K562 (cell line): ENCODE data around the gene PSME1. TPM values are rescaled to one million over a fixed set of nuclear protein-coding genes. Genes with fewer than 3 reads are reported as not detected.
A peak's percentile ranks its signal among the peaks of the same experiment; 100 is the strongest.

ENCODE experiments used
- ATAC-seq: fragments of 200-7000 bp; cut with Tn5 transposase; 3 replicates; pipeline ENCODE4 v1.9.1; 2020; ENCODE audit warnings: moderate library complexity
- BruUV-seq: library from RNA; stranded (reverse); fragments of 400-500 nt; replicated peaks from 2 replicates; lab custom pipeline; 2021; lab: Mats Ljungman, UMichigan
- CTCF ChIA-PET: fragments of 300-600 bp; formaldehyde crosslinking; extraction: SDS; loops from one replicate; lab custom pipeline; 2021; ENCODE audit warnings: low intra/inter-chr PET ratio; lab: Yijun Ruan, JAX
- POLR2A ChIA-PET: fragments of 300-600, 350-650 bp; sonication (Branson Sonifier 250); formaldehyde crosslinking; extraction: SDS; loops from one replicate; lab custom pipeline; 2021; ENCODE audit warnings: antibody characterized with exemption, inconsistent platforms; lab: Yijun Ruan, JAX
- DNase-seq, 4 experiments: peaks; one replicate each; pipeline versions ENCODE4 v3.0.0 to v3.0.0-alpha.2; 2011 to 2018; ENCODE audit warnings: low spot score in 3 of 4, mixed read lengths in 3 of 4; ENCODE audit errors: extremely low read depth in 1 of 4
- FAIRE-seq: peaks from 2 replicates; lab custom pipeline; 2011; peaks lifted over from hg19 to GRCh38; lab: Jason Lieb, UNC
- H2AFZ ChIP-seq: 2 replicates; pipeline ENCODE4 v1.6.0; 2011; ENCODE audit warnings: low read depth, low read length, control low read depth, inconsistent platforms
- H3K27ac ChIP-seq: fragments of 200-600 bp; 3 replicates; pipeline ENCODE4 v1.8.0; 2011; ENCODE audit warnings: low read depth, mild to moderate bottlenecking, control low read depth, inconsistent platforms, low read length, moderate library complexity, mixed read lengths; ENCODE audit errors: extremely low read depth
- H3K27me3 ChIP-seq, 2 experiments: fragments of 300-600 bp in 1 of 2; 2 replicates in 1 of 2; 3 replicates in 1 of 2; pipeline versions ENCODE4 v1.6.0 to v1.8.0; 2011; ENCODE audit warnings: inconsistent platforms in 2 of 2, low read length in 2 of 2, mild to moderate bottlenecking in 1 of 2, mixed read lengths in 1 of 2, moderate library complexity in 1 of 2; ENCODE audit not compliant: control insufficient read depth in 2 of 2, insufficient read depth in 2 of 2
- H3K36me3 ChIP-seq: fragments of 300-600 bp; 3 replicates; pipeline ENCODE4 v1.8.0; 2011; ENCODE audit warnings: mild to moderate bottlenecking, low read length, inconsistent platforms; ENCODE audit not compliant: control insufficient read depth, insufficient read depth
- H3K4me1 ChIP-seq, 2 experiments: fragments of 200-600 bp in 1 of 2; replicated peaks in 1 of 2; 2 replicates in 1 of 2; 3 replicates in 1 of 2; pipeline versions ENCODE4 v1.5.1 to v1.8.0; 2011; ENCODE audit warnings: inconsistent platforms in 2 of 2, low read length in 2 of 2, mild to moderate bottlenecking in 1 of 2, mixed read lengths in 1 of 2, moderate library complexity in 1 of 2; ENCODE audit not compliant: control insufficient read depth in 2 of 2, insufficient read depth in 2 of 2
- H3K4me2 ChIP-seq: 2 replicates; pipeline ENCODE4 v1.6.1; 2011; ENCODE audit warnings: low read length, control low read depth, inconsistent platforms, mixed read lengths; ENCODE audit not compliant: insufficient read depth
- H3K4me3 ChIP-seq: fragments of 200-600 bp; sonication (generic), shearing (Covaris generic); 2 replicates; pipeline ENCODE4 v1.5.1; 2016; ENCODE audit warnings: control low read depth, inconsistent platforms
- H3K79me2 ChIP-seq: fragments of 200-600 bp; 3 replicates; pipeline ENCODE4 v1.8.0; 2011; ENCODE audit warnings: low read length, inconsistent platforms; ENCODE audit not compliant: control insufficient read depth, insufficient read depth
- H3K9ac ChIP-seq, 2 experiments: 2 replicates each; pipeline versions ENCODE4 v1.6.0 to v1.6.1; 2011; ENCODE audit warnings: low read depth in 2 of 2, low read length in 2 of 2, control low read depth in 1 of 2, inconsistent platforms in 1 of 2, mild to moderate bottlenecking in 1 of 2, mixed read lengths in 1 of 2; ENCODE audit not compliant: insufficient read depth in 1 of 2
- H3K9me1 ChIP-seq: one replicate; pipeline ENCODE4 v1.6.0; 2011; ENCODE audit warnings: inconsistent platforms, mild to moderate bottlenecking, low read length, moderate library complexity; ENCODE audit not compliant: control insufficient read depth, insufficient read depth
- H3K9me3 ChIP-seq: replicated peaks from 2 replicates; pipeline ENCODE4 v1.5.1; 2011; ENCODE audit warnings: low read depth, low read length, inconsistent platforms; ENCODE audit not compliant: control insufficient read depth, insufficient read depth
- H4K20me1 ChIP-seq: replicated peaks from 2 replicates; pipeline ENCODE4 v1.6.1; 2011; ENCODE audit warnings: low read length, inconsistent platforms, mixed read lengths; ENCODE audit not compliant: control insufficient read depth, insufficient read depth
- ETV1 ChIP-seq: fragments of 450-650 bp; conservative IDR thresholded peaks from 2 replicates; pipeline ENCODE4 v1.6.1; 2016; ENCODE audit warnings: missing genetic modification characterization, control low read depth, low read depth, missing compliant biosample characterization
- HDAC1 ChIP-seq, 2 experiments: fragments of 450-650 bp; IDR thresholded peaks; 2 replicates each; pipeline ENCODE4 v1.6.1; 2016 to 2017; ENCODE audit warnings: inconsistent platforms in 1 of 2, mild to moderate bottlenecking in 1 of 2, moderate library complexity in 1 of 2
- JUND ChIP-seq, 2 experiments: IDR thresholded peaks; 2 replicates in 1 of 2; 3 replicates in 1 of 2; pipeline ENCODE4 v1.6.1; 2011; ENCODE audit warnings: borderline replicate concordance in 2 of 2, low read depth in 2 of 2, low read length in 2 of 2, improper control_type of control experiment in 1 of 2, missing biosample characterization in 1 of 2, missing genetic modification characterization in 1 of 2, missing genetic modification reagents in 1 of 2
- KDM2B ChIP-seq: fragments of 250-450 bp; sonication (Bioruptor Pico); IDR thresholded peaks from 2 replicates; pipeline ENCODE4 v1.8.0; 2021; ENCODE audit warnings: mild to moderate bottlenecking, moderate library complexity
- MXI1 ChIP-seq: IDR thresholded peaks from 2 replicates; pipeline ENCODE4 v1.6.1; 2011; ENCODE audit warnings: low read depth, mild to moderate bottlenecking, improper control_type of control experiment, low read length
- NR1H2 ChIP-seq: sonication (generic); formaldehyde crosslinking; IDR thresholded peaks from 2 replicates; pipeline ENCODE4 v1.4.0; 2020; ENCODE audit warnings: mild to moderate bottlenecking, missing genetic modification reagents
- NR4A1 ChIP-seq, 2 experiments: fragments of 250-450 bp in 1 of 2; fragments of 450-650 bp in 1 of 2; sonication (Bioruptor Pico) in 1 of 2; IDR thresholded peaks; 2 replicates each; pipeline versions ENCODE4 v1.4.0 to v1.6.1; 2016 to 2020; ENCODE audit warnings: mild to moderate bottlenecking in 2 of 2, missing compliant biosample characterization in 1 of 2, missing genetic modification characterization in 1 of 2, moderate library complexity in 1 of 2
- ZNF133 ChIP-seq: fragments of 250-450 bp; sonication (Bioruptor Pico); IDR thresholded peaks from 2 replicates; pipeline ENCODE4 v1.4.0; 2020; ENCODE audit warnings: mild to moderate bottlenecking
- ZNF140 ChIP-seq: fragments of 250-450 bp; sonication (Bioruptor Pico); IDR thresholded peaks from 2 replicates; pipeline ENCODE4 v1.8.0; 2021; ENCODE audit warnings: moderate library complexity, mild to moderate bottlenecking, inconsistent platforms
- ZNF407 ChIP-seq: fragments of 450-650 bp; IDR thresholded peaks from 2 replicates; pipeline ENCODE4 v1.6.1; 2016; ENCODE audit warnings: low read depth
- ZNF436 ChIP-seq: fragments of 250-450, 450-650 bp; sonication (Bioruptor Pico); formaldehyde crosslinking; IDR thresholded peaks from 2 replicates; pipeline ENCODE4 v1.7.0; 2020; ENCODE audit warnings: mild to moderate bottlenecking
- WGBS: fragments of 100-300 bp; shearing (Covaris generic); methylation state at CpG from one replicate; pipeline ENCODE4 v1.1.6; 2016; ENCODE audit warnings: low coverage, mixed read lengths; ENCODE audit not compliant: insufficient coverage; ENCODE audit errors: missing lambda C conversion rate; 5-methylcytosine and 5-hydroxymethylcytosine counted together
- in situ Hi-C: fragments of 300-500 bp; cut with MboI; formaldehyde crosslinking; loops from 4 replicates; pipeline ENCODE4 v1.15.0; 2018; ENCODE audit warnings: inconsistent platforms, mixed read lengths
- intact Hi-C: fragments of 100-400 bp; cut with micrococcal nuclease; formaldehyde crosslinking; loops from 2 replicates; pipeline ENCODE4 v1.14.2; 2022
- polyA plus RNA-seq, 8 experiments: library from polyadenylated mRNA; depleted of rRNA in 4 of 8; stranded (reverse) in 5 of 8; unstranded in 3 of 8; fragments of >200 nt; fragmentation: Nextera tagmentation in 2 of 8; fragmentation: Illumina TruSeq in 1 of 8; extraction: Ambion mirVana in 2 of 8; extraction: Trizol in 1 of 8; gene quantifications; 2 replicates each; pipeline versions ENCODE4 v1.2.1 to v1.2.3, GENCODE V29; 2011 to 2014; ENCODE audit warnings: inconsistent platforms in 1 of 8, missing spikeins in 1 of 8
- total RNA-seq, 7 experiments: library from RNA; depleted of rRNA in 6 of 7; stranded (reverse); fragments of >200 nt in 6 of 7; fragmentation: Illumina TruSeq in 2 of 7; extraction: Trizol in 2 of 7; gene quantifications; 2 replicates each; pipeline versions ENCODE4 v1.2.1 to v1.2.3, GENCODE V29; 2011 to 2021; ENCODE audit warnings: low replicate concordance in 1 of 7

The PSME1 gene
- total and polyA plus RNA-seq, 9 of the 15 experiments (the other 6 are each of a cell fraction or from before 2014, with no cell fraction given), result 20.3 to 180 (median 67.5) TPM

- TF ChIP-seq KDM2B (CRISPR knock-in tag), result no peak
Observed at GRCh38 chr14:24092110-24092504, 43.9 kb upstream of the PSME1 start (continued).

GRCh38 chr14:24092505-24093206 is 43.3 kb upstream of the PSME1 start:
- intact Hi-C loops (loop anchor here (10.0 kb wide), 2 partner anchors 52 to 78 kb away; partner anchors contain the start of genes EMC9, PSME2 and RNF31), in situ Hi-C loops (loop anchor here (5.0 kb wide), 1 partner anchor 35 kb away; no protein-coding TSS in a partner anchor)
- WGBS, result 91% methylated on average over 4 of the region's 4 CpGs
- Histone ChIP-seq H3K36me3 (peaks cover 11% of the 10 kb centered on the region; the same call in 2 of the 3 replicates), H3K4me3 (no peak overlapping the region), H3K4me1 (peaks cover 20 to 22% of the 10 kb centered on the region in 2 experiments; a peak in 4 of 5 replicates), H4K20me1 (0 out of 2 replicates have a peak, but pooled peaks cover 2% of the 10 kb centered on the region), H3K27me3 (no peaks in the 10 kb centered on the region), H3K9me1 (no peaks in the 10 kb centered on the region), H3K9me3 (no peaks in the 10 kb centered on the region), H3K27ac (peak overlapping the region; percentile 98; the same call in 1 of the 3 replicates), H3K9ac (0 out of 4 replicates have a peak overlapping the region, but pooled peaks of 1 of the 2 experiments have one; percentile 100), H2AFZ (no peak overlapping the region), H3K4me2 (no peak overlapping the region), H3K79me2 (peaks cover 29% of the 10 kb centered on the region)
- ChIA-PET POLR2A (interaction anchor here (0.9 to 5.8 kb wide), 5 partner anchors 11 to 69 kb away, joined by 3 to 40 read pairs (median 6); partner anchors contain the start of gene IRF9), CTCF (no interaction called here)
- no peak for ATAC-seq
- BruUV-seq, result no TSS peak
- no peak for FAIRE-seq
- no peak for DNase-seq
- TF ChIP-seq ZNF407, result no peak
- no peak for TF ChIP-seq MXI1
- no peak for TF ChIP-seq NR1H2 (CRISPR knock-in tag)
- TF ChIP-seq ZNF140, result no peak
- no peak for TF ChIP-seq JUND (IDR thresholded peaks at IDR 0.05; ENCODE audit: borderline replicate concordance, low read depth, low read length)
- TF ChIP-seq JUND (tag; IDR thresholded peaks at IDR 0.05; ENCODE audit: borderline replicate concordance, low read depth, low read length), result no peak
- TF ChIP-seq HDAC1 (IDR thresholded peaks at IDR 0.05), result no peak
- no peak for TF ChIP-seq NR4A1 (CRISPR knock-in tag; IDR thresholded peaks at IDR 0.05)
- no peak for TF ChIP-seq NR4A1 (tag; IDR thresholded peaks at IDR 0.05)
- no peak for TF ChIP-seq ZNF436 (CRISPR knock-in tag)
- no peak for TF ChIP-seq ZNF133 (CRISPR knock-in tag)
- no peak for TF ChIP-seq ETV1 (tag)
